Omental fat pad (tissue), 4 donors: Measurements from ENCODE around the gene CD74. TPM values are rescaled to one million over a fixed set of nuclear protein-coding genes. Genes with fewer than 3 reads are reported as not detected.

ENCODE experiments used
- ATAC-seq: fragments of 150-250 bp; one replicate; pipeline ENCODE4 v1.9.1; 2016; ENCODE audit warnings: mild to moderate bottlenecking, moderate library complexity; ENCODE audit not compliant: low FRiP score
- DNase-seq: peaks from one replicate; pipeline ENCODE4 v3.0.0-alpha.2; 2019; ENCODE audit warnings: low spot score
- CTCF ChIP-seq, 3 donors: fragments of 450-650 bp; IDR thresholded peaks; one replicate each; pipeline ENCODE4 v1.5.1; 2016 to 2017; ENCODE audit warnings: antibody characterized with exemption in 3 of 3, mild to moderate bottlenecking in 3 of 3, moderate library complexity in 2 of 3
- total RNA-seq, 4 donors: library from RNA; depleted of rRNA; stranded (reverse); fragments of >200 nt; gene quantifications; one replicate each; pipeline ENCODE4 v1.1.0, GENCODE V29; 2016

The CD74 gene
- total RNA-seq, 4 donors from 2014 or later, result 188 to 705 (median 639) TPM

- no peak for TF ChIP-seq CTCF (IDR thresholded peaks at IDR 0.05)
- DNase-seq (no peak), ATAC-seq (no peak)
Measured at GRCh38 chr5:150399524-150400211, 13.0 kb downstream of the CD74 start.

DNA sequence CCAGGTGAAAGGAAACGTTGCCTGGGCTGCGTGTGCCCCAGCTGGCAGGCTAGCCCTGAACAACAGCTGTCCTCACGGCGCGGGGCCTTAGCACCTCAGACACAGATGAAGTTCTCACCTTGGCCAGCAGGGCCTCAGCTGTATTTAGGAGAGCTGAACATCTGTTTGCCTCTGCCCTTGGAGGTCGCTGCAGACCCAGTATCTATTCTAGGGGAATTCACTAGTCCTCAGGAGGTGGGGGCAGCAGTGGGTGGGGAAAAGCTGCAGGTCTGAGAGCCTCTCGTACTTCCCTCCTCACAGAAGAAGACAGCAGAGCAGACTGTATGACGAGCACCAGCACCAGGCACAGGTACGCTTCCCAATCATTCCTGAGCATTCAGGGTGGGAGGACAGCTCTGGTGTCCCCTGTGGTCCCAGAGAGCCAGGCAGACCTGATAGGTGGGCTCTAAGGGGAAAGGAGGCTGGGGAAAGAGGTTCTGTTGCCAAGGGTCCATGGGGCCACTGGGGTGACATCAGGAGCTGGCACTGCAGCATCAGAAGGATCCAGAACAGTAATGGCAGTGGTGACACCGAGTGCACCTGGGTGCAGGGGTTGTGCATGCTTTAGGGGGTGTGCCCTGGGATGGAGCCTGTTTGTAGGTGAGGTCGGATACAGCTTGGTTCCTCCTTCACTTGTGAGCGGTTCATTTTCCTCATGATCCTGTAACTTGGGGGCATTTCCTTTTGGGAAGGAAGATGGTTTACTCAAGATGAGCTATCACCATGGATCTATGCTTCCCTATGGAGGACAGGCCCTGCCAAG, 13.8 kb downstream of the CD74 start:
- no peak for TF ChIP-seq CTCF (IDR thresholded peaks at IDR 0.05)
- ATAC-seq (no peak), DNase-seq (no peak)

- no peak for ATAC-seq
- no peak for DNase-seq
- no peak for TF ChIP-seq CTCF (IDR thresholded peaks at IDR 0.05)
Measured at GRCh38 chr5:150397782-150398721, 14.7 kb downstream of the CD74 start.

DNA sequence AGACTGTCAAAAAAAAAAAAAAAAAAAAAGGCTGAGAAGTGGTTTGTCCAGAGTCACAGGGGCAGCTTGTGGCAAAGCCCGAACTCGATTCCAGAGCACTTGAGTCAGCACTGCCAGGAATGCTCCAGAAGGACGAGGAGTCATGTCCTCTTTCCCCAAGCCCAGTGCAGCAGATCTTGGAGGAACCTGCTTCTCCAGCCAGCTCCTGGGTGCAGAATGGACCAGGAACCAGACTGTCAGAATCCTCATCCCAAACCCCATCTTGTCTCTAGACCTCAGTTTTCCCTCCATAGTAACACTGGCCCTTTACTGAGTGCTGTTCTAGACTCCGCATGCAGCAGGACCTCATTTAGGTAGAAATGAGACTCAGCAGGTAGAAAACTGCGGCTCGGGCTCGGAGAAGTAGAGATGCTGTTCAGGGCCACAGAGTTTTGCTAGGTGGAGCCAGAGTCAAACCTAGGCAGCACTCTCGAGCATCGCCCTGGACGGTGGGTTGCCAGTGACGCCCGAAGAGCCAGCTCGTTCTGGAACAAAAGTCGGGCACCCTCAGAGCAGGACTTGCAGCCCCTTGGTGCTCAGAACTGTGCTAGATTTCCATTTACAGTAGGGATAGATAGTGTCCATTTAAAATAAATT, 15.4 kb downstream of the CD74 start:
- TF ChIP-seq CTCF (IDR thresholded peaks at IDR 0.05), result no peak
- no peak for DNase-seq
- no peak for ATAC-seq

GRCh38 chr5:150396267-150396666, 16.4 kb downstream of the CD74 start:
- DNase-seq (no peak), ATAC-seq (no peak)
- no peak for TF ChIP-seq CTCF (IDR thresholded peaks at IDR 0.05)

DNA sequence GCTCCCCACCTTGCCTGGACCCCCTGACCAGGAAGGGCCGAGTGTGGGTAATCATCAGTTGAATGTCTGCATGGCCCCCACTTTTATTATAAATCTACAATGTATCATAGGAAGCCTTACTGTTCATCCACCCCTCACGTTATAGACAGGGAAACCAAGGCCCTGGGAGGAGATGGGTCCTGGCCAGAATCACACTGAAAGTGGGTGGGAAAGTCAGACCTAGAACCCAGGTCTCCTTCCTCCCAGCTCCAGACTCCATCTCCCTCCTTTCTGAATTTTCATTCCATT, 17.1 kb downstream of the CD74 start:
- TF ChIP-seq CTCF (IDR thresholded peaks at IDR 0.05), result no peak
- ATAC-seq (no peak), DNase-seq (no peak)
